IMR-90 (cell line): ENCODE measurements around the gene HOXA13. TPM values are rescaled to one million over a fixed set of nuclear protein-coding genes. Genes with fewer than 3 reads are reported as not detected.

Experiments
- ATAC-seq: fragments of 200-7000 bp; cut with Tn5 transposase; 2 replicates; pipeline ENCODE4 v1.9.1; 2020; ENCODE audit warnings: low read depth, mild to moderate bottlenecking, moderate library complexity
- BruUV-seq: library from RNA; stranded (reverse); fragments of 400-500 nt; replicated peaks from 2 replicates; lab custom pipeline; 2021; lab: Mats Ljungman, UMichigan
- CTCF ChIA-PET: fragments of 300-600 bp; formaldehyde crosslinking; extraction: SDS; loops from one replicate; lab custom pipeline; 2021; ENCODE audit warnings: antibody characterized with exemption; lab: Yijun Ruan, JAX
- POLR2A ChIA-PET: fragments of 300-600 bp; sonication (Branson Sonifier 250); formaldehyde crosslinking; loops from one replicate; lab custom pipeline; 2022; ENCODE audit warnings: antibody characterized with exemption; ENCODE audit not compliant: unreplicated experiment; lab: Charles Lee
- DNase-seq: peaks from one replicate; pipeline ENCODE4 v3.0.0; 2013
- H2AFZ ChIP-seq: replicated peaks from 2 replicates; pipeline ENCODE3; 2013; ENCODE audit warnings: low read length, mild to moderate bottlenecking; ENCODE audit not compliant: poor library complexity
- H2AK5ac ChIP-seq: 2 replicates; pipeline ENCODE4 v1.6.1; 2013; ENCODE audit warnings: low read depth, low read length, inconsistent platforms
- H2AK9ac ChIP-seq: replicated peaks from 2 replicates; pipeline ENCODE3; 2013; ENCODE audit warnings: mild to moderate bottlenecking, low read depth, low read length, moderate library complexity; ENCODE audit not compliant: poor library complexity
- H2BK120ac ChIP-seq: 2 replicates; pipeline ENCODE4 v1.6.1; 2013; ENCODE audit warnings: low read depth, low read length, inconsistent platforms
- H2BK15ac ChIP-seq: 3 replicates; pipeline ENCODE4 v1.6.1; 2013; ENCODE audit warnings: low read depth, low read length, inconsistent platforms
- H2BK20ac ChIP-seq: 2 replicates; pipeline ENCODE4 v1.6.1; 2013; ENCODE audit warnings: low read depth, mild to moderate bottlenecking, inconsistent platforms, low read length, moderate library complexity
- H2BK5ac ChIP-seq: 2 replicates; pipeline ENCODE4 v1.6.1; 2013; ENCODE audit warnings: mild to moderate bottlenecking, low read depth, low read length, inconsistent platforms; ENCODE audit not compliant: poor library complexity, severe bottlenecking
- H3K14ac ChIP-seq: replicated peaks from 2 replicates; pipeline ENCODE4 v1.6.1; 2013; ENCODE audit warnings: low read depth, low read length, inconsistent platforms
- H3K18ac ChIP-seq: 2 replicates; pipeline ENCODE4 v1.6.1; 2013; ENCODE audit warnings: low read depth, low read length, control low read depth
- H3K23ac ChIP-seq: 2 replicates; pipeline ENCODE4 v1.6.1; 2013; ENCODE audit warnings: low read depth, low read length, inconsistent platforms
- H3K27ac ChIP-seq: 2 replicates; pipeline ENCODE4 v1.5.1; 2013; ENCODE audit warnings: mild to moderate bottlenecking, control low read depth, low read length; ENCODE audit not compliant: insufficient read depth
- H3K27me3 ChIP-seq: 2 replicates; pipeline ENCODE4 v1.6.1; 2013; ENCODE audit warnings: low read length; ENCODE audit not compliant: control insufficient read depth, insufficient read depth
- H3K36me3 ChIP-seq: 2 replicates; pipeline ENCODE4 v1.6.1; 2013; ENCODE audit warnings: low read length, mixed read lengths; ENCODE audit not compliant: control insufficient read depth, insufficient read depth
- H3K4ac ChIP-seq: 2 replicates; pipeline ENCODE4 v1.6.1; 2013; ENCODE audit warnings: low read depth, low read length, inconsistent platforms
- H3K4me1 ChIP-seq: 2 replicates; pipeline ENCODE4 v1.6.1; 2013; ENCODE audit warnings: low read length, mixed read lengths; ENCODE audit not compliant: control insufficient read depth, insufficient read depth
- H3K4me2 ChIP-seq: 2 replicates; pipeline ENCODE4 v1.6.1; 2013; ENCODE audit warnings: low read depth, mild to moderate bottlenecking, control low read depth, low read length, moderate library complexity
- H3K4me3 ChIP-seq: 2 replicates; pipeline ENCODE4 v1.5.1; 2013; ENCODE audit warnings: low read depth, mild to moderate bottlenecking, control low read depth, low read length, moderate library complexity; ENCODE audit not compliant: insufficient read depth
- H3K56ac ChIP-seq: 2 replicates; pipeline ENCODE4 v1.6.1; 2013; ENCODE audit warnings: low read length, inconsistent platforms; ENCODE audit not compliant: insufficient read depth; ENCODE audit errors: extremely low read depth
- H3K79me1 ChIP-seq, 2 experiments: 2 replicates each; pipeline ENCODE4 v1.6.1; 2013; ENCODE audit warnings: low read length in 2 of 2, inconsistent platforms in 1 of 2, low read depth in 1 of 2
- H3K9ac ChIP-seq: 2 replicates; pipeline ENCODE4 v1.6.1; 2013; ENCODE audit warnings: low read depth, low read length, control low read depth
- H3K9me1 ChIP-seq: 2 replicates; pipeline ENCODE4 v1.6.1; 2013; ENCODE audit warnings: low read length, inconsistent platforms; ENCODE audit not compliant: insufficient read depth
- H3K9me3 ChIP-seq: 2 replicates; pipeline ENCODE4 v1.6.1; 2013; ENCODE audit warnings: low read length; ENCODE audit not compliant: control insufficient read depth, insufficient read depth
- H4K20me1 ChIP-seq: 2 replicates; pipeline ENCODE4 v1.6.1; 2013; ENCODE audit warnings: low read length, inconsistent platforms; ENCODE audit not compliant: insufficient read depth
- H4K5ac ChIP-seq: 2 replicates; pipeline ENCODE4 v1.6.1; 2013; ENCODE audit warnings: mild to moderate bottlenecking, low read depth, low read length, control low read depth
- H4K8ac ChIP-seq, 2 experiments: 2 replicates each; pipeline ENCODE4 v1.6.1; 2013; ENCODE audit warnings: low read depth in 2 of 2, low read length in 2 of 2, control low read depth in 1 of 2, inconsistent platforms in 1 of 2
- H4K91ac ChIP-seq: 2 replicates; pipeline ENCODE4 v1.6.1; 2013; ENCODE audit warnings: low read depth, low read length, inconsistent platforms; ENCODE audit not compliant: insufficient read depth
- BHLHE40 ChIP-seq: fragments of 150-350 bp; IDR thresholded peaks from 2 replicates; pipeline ENCODE4 v1.6.1; 2016; ENCODE audit warnings: mild to moderate bottlenecking, low read depth, low read length
- CEBPB ChIP-seq: IDR thresholded peaks from 2 replicates; pipeline ENCODE4 v1.6.1; 2012; ENCODE audit warnings: low read depth, low read length, improper control_type of control experiment
- ELK1 ChIP-seq: fragments of 150-350 bp; IDR thresholded peaks from 2 replicates; pipeline ENCODE4 v1.6.1; 2016; ENCODE audit warnings: low read depth, mild to moderate bottlenecking, low read length, moderate library complexity, borderline replicate concordance
- FOS ChIP-seq: fragments of 150-350 bp; IDR thresholded peaks from 2 replicates; pipeline ENCODE4 v1.6.1; 2016; ENCODE audit warnings: low read depth, low read length
- MAFK ChIP-seq: IDR thresholded peaks from 2 replicates; pipeline ENCODE4 v1.6.1; 2012; ENCODE audit warnings: low read depth, low read length, improper control_type of control experiment
- MAZ ChIP-seq: IDR thresholded peaks from 2 replicates; pipeline ENCODE4 v1.6.1; 2012; ENCODE audit warnings: low read depth, mild to moderate bottlenecking, low read length, improper control_type of control experiment, moderate library complexity, borderline replicate concordance
- MXI1 ChIP-seq: IDR thresholded peaks from 2 replicates; pipeline ENCODE4 v1.6.1; 2012; ENCODE audit warnings: low read depth, mild to moderate bottlenecking, low read length, moderate library complexity, borderline replicate concordance
- NFE2L2 ChIP-seq: fragments of 150-350 bp; IDR thresholded peaks from 2 replicates; pipeline ENCODE4 v1.6.1; 2016; ENCODE audit warnings: low read depth, mild to moderate bottlenecking, low read length
- POLR2A ChIP-seq: IDR thresholded peaks from 2 replicates; pipeline ENCODE4 v1.6.1; 2012; ENCODE audit warnings: mild to moderate bottlenecking, low read depth, low read length
- RAD21 ChIP-seq: IDR thresholded peaks from 2 replicates; pipeline ENCODE4 v1.6.1; 2012; ENCODE audit warnings: low read length, improper control_type of control experiment
- RCOR1 ChIP-seq: IDR thresholded peaks from 2 replicates; pipeline ENCODE4 v1.6.1; 2012; ENCODE audit warnings: mild to moderate bottlenecking, low read length, improper control_type of control experiment; ENCODE audit not compliant: insufficient replicate concordance
- RFX5 ChIP-seq: IDR thresholded peaks from 2 replicates; pipeline ENCODE4 v1.8.0; 2012; ENCODE audit warnings: low read depth, mild to moderate bottlenecking, low read length, moderate library complexity
- WGBS, 2 experiments: methylation state at CpG; one replicate each; pipeline versions ENCODE4 v1.1.5 to v1.1.7; 2013; ENCODE audit warnings: missing lambda C conversion rate in 2 of 2; ENCODE audit not compliant: insufficient read length in 1 of 2; ENCODE audit errors: extremely low coverage in 2 of 2; 5-methylcytosine and 5-hydroxymethylcytosine counted together
- dilution Hi-C: fragments of 300-500 bp; cut with HindIII; formaldehyde crosslinking; loops from one replicate; pipeline ENCODE4 v1.14.3; 2018; ENCODE audit warnings: low sequenced_read_pairs; ENCODE audit not compliant: unreplicated experiment
- in situ Hi-C: fragments of 300-500 bp; cut with MboI; formaldehyde crosslinking; loops from 3 replicates; pipeline ENCODE4 v1.14.3; 2019; ENCODE audit warnings: low sequenced_read_pairs, inconsistent platforms, mixed read lengths
- intact Hi-C: fragments of 100-400 bp; cut with micrococcal nuclease; formaldehyde crosslinking; loops from 2 replicates; pipeline ENCODE4 v1.10.0; 2022
- polyA plus RNA-seq, 3 experiments: library from polyadenylated mRNA; depleted of rRNA; stranded (reverse); fragments of >200 nt; gene quantifications; 2 replicates each; pipeline ENCODE4 v1.2.3, GENCODE V29; 2012; ENCODE audit warnings: low replicate concordance in 1 of 3
- total RNA-seq: library from RNA; depleted of rRNA; stranded (reverse); fragments of >200 nt; gene quantifications from 2 replicates; pipeline ENCODE4 v1.2.3, GENCODE V29; 2012
- TF ChIP-seq, protein P1 (sequence below): fragments of 150-350 bp; IDR thresholded peaks from 2 replicates; pipeline ENCODE4 v1.6.1; 2017; ENCODE audit warnings: mild to moderate bottlenecking, antibody characterized with exemption, low read length, low read depth

Gene HOXA13
- total and polyA plus RNA-seq, 2 of the 4 experiments (the other 2 are of a cell fraction): not detected

DNA sequence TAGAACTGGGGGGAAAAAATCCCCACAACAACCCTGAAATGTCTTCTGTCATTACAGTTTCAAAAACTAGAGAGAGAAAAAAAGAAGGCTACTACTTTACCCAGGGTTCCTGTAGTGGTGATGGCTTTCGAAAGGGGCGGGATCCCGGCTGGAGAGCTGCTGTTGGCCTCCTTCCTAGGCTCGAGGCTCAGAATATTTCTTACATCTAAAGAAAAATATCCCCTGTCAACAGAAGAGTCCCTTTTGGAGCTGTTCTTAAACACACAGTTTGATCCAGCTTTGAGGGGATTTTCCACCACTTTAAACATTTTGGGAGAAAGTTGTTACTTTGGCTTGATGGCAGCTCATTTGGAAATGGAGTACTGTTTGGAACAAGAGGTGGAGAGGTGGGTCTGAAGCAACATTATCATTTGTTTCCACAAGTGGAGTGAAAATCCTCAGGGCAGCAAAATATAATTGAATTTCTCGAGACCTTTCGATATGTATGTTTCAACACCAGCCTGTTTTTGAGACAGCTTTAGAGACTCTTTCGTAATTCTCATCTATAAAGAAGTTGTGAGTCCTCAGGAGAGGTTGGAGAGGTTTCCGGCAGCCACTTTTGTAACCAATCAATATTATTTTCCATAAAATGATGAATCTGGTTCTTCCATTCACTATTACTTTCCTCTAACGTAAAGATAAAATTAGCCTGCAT lies 5.1 kb downstream of the HOXA13 start:
- Histone ChIP-seq H3K27me3 (peaks cover 86% of the 10 kb centered on the region), H3K27ac (no peak overlapping the region), H3K18ac (no peak overlapping the region), H4K8ac (no peak overlapping the region), H4K5ac (no peak overlapping the region), H3K56ac (no peak overlapping the region), H2AK9ac (no peak overlapping the region), H2BK20ac (no peak overlapping the region), H2BK15ac (no peak overlapping the region), H2AK5ac (no peak overlapping the region), H3K9ac (no peak overlapping the region), H3K4ac (no peak overlapping the region), H2BK120ac (no peak overlapping the region), H3K9me1 (no peaks in the 10 kb centered on the region), H3K79me1 (no peaks in the 10 kb centered on the region), H4K91ac (no peak overlapping the region), H3K4me1 (no peaks in the 10 kb centered on the region), H3K9me3 (peaks cover 7% of the 10 kb centered on the region; the same call in 1 of the 2 replicates), H3K14ac (no peak overlapping the region), H2BK5ac (no peak overlapping the region), H2AFZ (no peak overlapping the region), H4K20me1 (peaks cover 4% of the 10 kb centered on the region; the same call in 1 of the 2 replicates), H3K23ac (no peak overlapping the region), H3K4me3 (no peak overlapping the region), H3K4me2 (no peak overlapping the region), H3K36me3 (no peaks in the 10 kb centered on the region)
- DNase-seq (no peak), ATAC-seq (no peak)
- intact Hi-C loops: loop anchor here (5.0 to 10.0 kb wide), 7 partner anchors 467 to 1910 kb away; partner anchors contain the start of genes HIBADH and TAX1BP1
- in situ Hi-C loops: loop anchor here (5.0 to 10.0 kb wide), 2 partner anchors 727 to 880 kb away; no protein-coding TSS in a partner anchor
- POLR2A ChIA-PET: no interaction called here
- no CpG with 5 or more reads among the region's 9 CpGs for WGBS, 2 experiments
- BruUV-seq: no TSS peak
- TF ChIP-seq NFE2L2: no peak
- no peak for TF ChIP-seq RAD21
- no peak for TF ChIP-seq CEBPB
- no peak for TF ChIP-seq MXI1
- no peak for TF ChIP-seq FOS
- TF ChIP-seq BHLHE40: no peak
- no peak for TF ChIP-seq ELK1
- no peak for TF ChIP-seq RCOR1
- TF ChIP-seq, protein P1, sequence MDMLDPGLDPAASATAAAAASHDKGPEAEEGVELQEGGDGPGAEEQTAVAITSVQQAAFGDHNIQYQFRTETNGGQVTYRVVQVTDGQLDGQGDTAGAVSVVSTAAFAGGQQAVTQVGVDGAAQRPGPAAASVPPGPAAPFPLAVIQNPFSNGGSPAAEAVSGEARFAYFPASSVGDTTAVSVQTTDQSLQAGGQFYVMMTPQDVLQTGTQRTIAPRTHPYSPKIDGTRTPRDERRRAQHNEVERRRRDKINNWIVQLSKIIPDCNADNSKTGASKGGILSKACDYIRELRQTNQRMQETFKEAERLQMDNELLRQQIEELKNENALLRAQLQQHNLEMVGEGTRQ: no peak
- no peak for TF ChIP-seq MAZ
- no peak for TF ChIP-seq MAFK
- TF ChIP-seq RFX5: no peak
- no peak for TF ChIP-seq POLR2A
- dilution Hi-C loops: no loop called here
- CTCF ChIA-PET: interaction anchor here (0.6 to 2.2 kb wide), 5 partner anchors 8 to 726 kb away, joined by 3 to 10 read pairs (median 8); no protein-coding TSS in a partner anchor
